Osteoblast (primary cell): ENCODE measurements around the gene ABCC3. TPM values are rescaled to one million over a fixed set of nuclear protein-coding genes. Genes with fewer than 3 reads are reported as not detected.

Experiments
- DNase-seq: peaks from one replicate; pipeline ENCODE4 v3.0.0; 2011; ENCODE audit warnings: low spot score, mixed read lengths; ENCODE audit not compliant: insufficient read length; ENCODE audit errors: missing footprints
- H2AFZ ChIP-seq: 2 replicates; pipeline ENCODE4 v1.6.0; 2011; ENCODE audit warnings: mild to moderate bottlenecking, low read length
- H3K27ac ChIP-seq: 2 replicates; pipeline ENCODE4 v1.5.1; 2011; ENCODE audit warnings: mild to moderate bottlenecking, low read depth, low read length, moderate library complexity
- H3K27me3 ChIP-seq: 2 replicates; pipeline ENCODE4 v1.6.0; 2012; ENCODE audit warnings: mild to moderate bottlenecking, control low read depth, inconsistent platforms, low read length, moderate library complexity; ENCODE audit not compliant: insufficient read depth
- H3K36me3 ChIP-seq: 2 replicates; pipeline ENCODE4 v1.5.1; 2011; ENCODE audit warnings: mild to moderate bottlenecking, low read length, control low read depth, moderate library complexity; ENCODE audit not compliant: insufficient read depth
- H3K4me1 ChIP-seq: 2 replicates; pipeline ENCODE4 v1.5.1; 2011; ENCODE audit warnings: mild to moderate bottlenecking, low read length, control low read depth, moderate library complexity; ENCODE audit not compliant: insufficient read depth
- H3K4me2 ChIP-seq: 2 replicates; pipeline ENCODE4 v1.6.0; 2011; ENCODE audit warnings: mild to moderate bottlenecking, low read length; ENCODE audit not compliant: insufficient read depth
- H3K4me3 ChIP-seq: fragments of 200-600 bp; sonication (generic); 3 replicates; pipeline ENCODE4 v1.5.1; 2012; ENCODE audit warnings: mild to moderate bottlenecking, low read length, inconsistent platforms; ENCODE audit not compliant: insufficient read depth
- H3K79me2 ChIP-seq: 2 replicates; pipeline ENCODE4 v1.6.0; 2012; ENCODE audit warnings: mild to moderate bottlenecking, low read length, control low read depth, inconsistent platforms; ENCODE audit not compliant: insufficient read depth
- H3K9me3 ChIP-seq: 2 replicates; pipeline ENCODE4 v1.5.1; 2011; ENCODE audit warnings: low read depth, low read length, control low read depth
- H4K20me1 ChIP-seq: 2 replicates; pipeline ENCODE4 v1.6.0; 2012; ENCODE audit warnings: mild to moderate bottlenecking, low read length, control low read depth; ENCODE audit not compliant: insufficient read depth
- CTCF ChIP-seq: IDR thresholded peaks from 2 replicates; pipeline ENCODE4 v1.5.1; 2011; ENCODE audit warnings: mild to moderate bottlenecking, low read depth, low read length, moderate library complexity; ENCODE audit errors: extremely low read depth
- total RNA-seq: library from RNA; depleted of rRNA; stranded (reverse); fragments of >200 nt; gene quantifications from 2 replicates; pipeline ENCODE4 v1.2.3, GENCODE V29; 2012

ABCC3 gene
- total RNA-seq, 1 donor, result 28.6 TPM

- Histone ChIP-seq H3K4me2 (no peak overlapping the region), H3K4me1 (no peaks in the 10 kb centered on the region), H3K4me3 (no peak overlapping the region), H3K9me3 (no peaks in the 10 kb centered on the region), H3K27me3 (no peaks in the 10 kb centered on the region), H3K27ac (no peak overlapping the region), H2AFZ (no peak overlapping the region), H4K20me1 (no peaks in the 10 kb centered on the region), H3K36me3 (no peaks in the 10 kb centered on the region), H3K79me2 (no peaks in the 10 kb centered on the region)
- no peak for DNase-seq
- no peak for TF ChIP-seq CTCF
Observed at GRCh38 chr17:50649042-50649908, 14.6 kb downstream of the ABCC3 start.

GRCh38 chr17:50651661-50652060 lies 17.0 kb downstream of the ABCC3 start:
- Histone ChIP-seq H3K27me3 (no peaks in the 10 kb centered on the region), H3K27ac (no peak overlapping the region), H3K36me3 (peaks cover 5% of the 10 kb centered on the region), H3K9me3 (no peaks in the 10 kb centered on the region), H4K20me1 (no peaks in the 10 kb centered on the region), H3K4me2 (no peak overlapping the region), H3K4me3 (no peak overlapping the region), H3K79me2 (no peaks in the 10 kb centered on the region), H3K4me1 (no peaks in the 10 kb centered on the region), H2AFZ (no peak overlapping the region)
- TF ChIP-seq CTCF, result no peak
- DNase-seq, result no peak

- no peaks in the 10 kb centered on the region for H3K4me1 ChIP-seq
- H2AFZ ChIP-seq, result no peak overlapping the region
- H4K20me1 ChIP-seq, result no peaks in the 10 kb centered on the region
- no peak overlapping the region for H3K4me3 ChIP-seq
- no peaks in the 10 kb centered on the region for H3K9me3 ChIP-seq
- no peaks in the 10 kb centered on the region for H3K79me2 ChIP-seq
- DNase-seq, result no peak
- no peak overlapping the region for H3K27ac ChIP-seq
- H3K4me2 ChIP-seq, result no peak overlapping the region
- H3K36me3 ChIP-seq, result peaks cover 11% of the 10 kb centered on the region
- H3K27me3 ChIP-seq, result no peaks in the 10 kb centered on the region
- no peak for TF ChIP-seq CTCF
Observed at GRCh38 chr17:50653738-50654137, 19.1 kb downstream of the ABCC3 start.

GRCh38 chr17:50656509-50656908 lies 21.8 kb downstream of the ABCC3 start:
- Histone ChIP-seq H3K4me1 (peaks cover 18% of the 10 kb centered on the region), H4K20me1 (no peaks in the 10 kb centered on the region), H3K36me3 (peaks cover 11% of the 10 kb centered on the region), H3K9me3 (no peaks in the 10 kb centered on the region), H3K4me2 (no peak overlapping the region), H2AFZ (no peak overlapping the region), H3K27me3 (no peaks in the 10 kb centered on the region), H3K27ac (no peak overlapping the region), H3K4me3 (no peak overlapping the region), H3K79me2 (no peaks in the 10 kb centered on the region)
- TF ChIP-seq CTCF, result no peak
- no peak for DNase-seq
